Activated naive CD8-positive, alpha-beta T cell treated with anti-CD3 and anti-CD28 coated beads for 36 hours (primary cell): ENCODE data around the gene SLC35G1. TPM values are rescaled to one million over a fixed set of nuclear protein-coding genes. Genes with fewer than 3 reads are reported as not detected.
A peak's percentile ranks its signal among the peaks of the same experiment; 100 is the strongest.

Source experiments
- DNase-seq: peaks from one replicate; pipeline ENCODE4 v3.0.0; 2021
- H3K27ac Mint-ChIP-seq: one replicate; pipeline ENCODE4 v1.8.0; 2022; ENCODE audit warnings: mild to moderate bottlenecking, moderate library complexity, mixed read lengths
- H3K27me3 Mint-ChIP-seq: one replicate; pipeline ENCODE4 v1.8.0; 2022; ENCODE audit warnings: mild to moderate bottlenecking, mixed read lengths
- H3K36me3 Mint-ChIP-seq: one replicate; pipeline ENCODE4 v1.8.0; 2021; ENCODE audit warnings: mild to moderate bottlenecking, mixed read lengths
- H3K4me1 Mint-ChIP-seq: one replicate; pipeline ENCODE4 v1.8.0; 2021; ENCODE audit warnings: mixed read lengths
- H3K4me3 Mint-ChIP-seq: one replicate; pipeline ENCODE4 v1.8.0; 2022; ENCODE audit warnings: mild to moderate bottlenecking, moderate library complexity, mixed read lengths
- H3K9me3 Mint-ChIP-seq: one replicate; pipeline ENCODE4 v1.8.0; 2022; ENCODE audit warnings: mixed read lengths
- total RNA-seq, 2 experiments: library from RNA; stranded (reverse); gene quantifications; one replicate each; pipeline ENCODE4 v1.2.3, GENCODE V29; 2021

SLC35G1 gene, protein sequence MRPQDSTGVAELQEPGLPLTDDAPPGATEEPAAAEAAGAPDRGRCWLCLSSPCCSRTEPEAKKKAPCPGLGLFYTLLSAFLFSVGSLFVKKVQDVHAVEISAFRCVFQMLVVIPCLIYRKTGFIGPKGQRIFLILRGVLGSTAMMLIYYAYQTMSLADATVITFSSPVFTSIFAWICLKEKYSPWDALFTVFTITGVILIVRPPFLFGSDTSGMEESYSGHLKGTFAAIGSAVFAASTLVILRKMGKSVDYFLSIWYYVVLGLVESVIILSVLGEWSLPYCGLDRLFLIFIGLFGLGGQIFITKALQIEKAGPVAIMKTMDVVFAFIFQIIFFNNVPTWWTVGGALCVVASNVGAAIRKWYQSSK
- total RNA-seq, result 1 to 10 TPM; 4.0 to 5.3 TPM

DNA sequence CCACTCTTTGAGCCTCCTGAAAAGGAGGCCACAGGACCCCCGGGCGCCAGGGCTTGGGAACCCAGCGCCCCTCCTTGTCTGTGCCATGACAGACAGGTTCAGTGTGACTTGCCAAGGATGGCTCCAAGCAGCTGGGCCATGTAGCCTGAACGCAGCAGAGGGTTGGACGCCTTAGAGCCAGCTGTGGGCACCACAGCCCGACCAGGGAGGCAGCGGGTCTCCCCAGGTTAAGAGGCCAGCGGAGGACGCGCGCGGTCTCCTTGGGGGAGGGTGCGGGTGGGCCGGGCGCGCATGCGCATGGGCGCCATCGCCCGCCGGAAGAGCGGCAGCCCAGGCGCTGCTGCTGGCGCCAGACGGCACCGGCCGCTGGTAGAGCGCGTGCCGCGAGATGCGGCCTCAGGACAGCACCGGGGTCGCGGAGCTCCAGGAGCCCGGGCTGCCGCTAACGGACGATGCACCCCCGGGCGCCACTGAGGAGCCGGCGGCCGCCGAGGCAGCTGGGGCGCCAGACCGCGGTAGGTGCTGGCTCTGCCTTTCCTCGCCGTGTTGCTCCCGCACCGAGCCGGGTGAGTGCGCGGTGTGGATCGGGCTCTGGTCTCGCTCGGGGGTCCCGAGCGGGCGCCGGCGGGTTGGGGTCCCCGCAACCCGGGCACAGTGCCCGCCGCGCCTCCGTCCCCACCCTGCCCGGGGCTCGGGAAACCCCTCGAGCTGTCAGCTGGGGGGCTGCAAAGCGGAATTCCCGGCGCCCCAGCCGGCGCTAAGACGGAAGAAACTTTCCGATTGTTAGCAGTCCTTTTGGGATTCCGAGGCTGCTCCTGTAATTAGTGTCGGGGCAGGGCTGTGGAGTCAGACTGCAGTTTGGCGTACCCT is at the start of gene SLC35G1:
SLC35G1 (plus strand) TSS at position 333 of the 870 bp plus-strand sequence; CDS start at position 389, 56 bp downstream.
- peaks cover 13% of the 10 kb centered on the region for H3K36me3 Mint-ChIP-seq
- peak within 1 kb of the TSS; percentile 65 for H3K27ac Mint-ChIP-seq
- no peaks in the 10 kb centered on the region for H3K9me3 Mint-ChIP-seq
- peaks cover 5% of the 10 kb centered on the region for H3K27me3 Mint-ChIP-seq
- peak within 1 kb of the TSS; percentile 82 for H3K4me3 Mint-ChIP-seq
- DNase-seq, result peak; percentile 75
- peaks cover 34% of the 10 kb centered on the region for H3K4me1 Mint-ChIP-seq

DNA sequence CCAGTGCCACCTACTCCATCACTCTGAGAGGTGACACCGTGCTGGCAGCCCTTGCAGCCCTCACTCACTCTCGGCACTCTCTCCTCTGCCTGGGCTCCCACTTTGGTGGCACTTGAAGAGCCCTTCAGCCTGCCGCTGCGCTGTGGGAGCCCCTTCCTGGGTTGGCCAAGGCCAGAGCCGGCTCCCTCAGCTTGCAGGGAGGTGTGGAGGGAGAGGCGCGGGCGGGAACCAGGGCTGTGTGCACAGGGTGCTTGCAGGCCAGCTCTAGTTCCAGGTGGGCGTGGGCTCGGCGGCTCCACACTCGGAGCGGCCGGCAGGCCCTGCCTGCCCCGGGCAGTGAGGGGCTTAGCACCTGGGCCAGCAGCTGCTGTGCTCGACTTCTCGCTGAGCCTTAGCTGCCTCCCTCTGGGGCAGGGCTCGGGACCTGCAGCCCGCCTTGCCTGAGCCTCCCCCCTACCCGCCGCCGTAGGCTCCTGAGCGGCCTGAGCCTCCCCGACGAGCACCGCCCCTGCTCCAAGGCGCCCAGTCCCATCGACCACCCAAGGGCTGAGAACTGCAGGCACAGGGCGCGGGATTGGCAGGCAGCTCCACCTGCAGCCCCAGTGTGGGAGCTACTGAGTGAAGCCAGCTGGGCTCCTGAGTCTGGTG is 48.7 kb upstream of the SLC35G1 start:
- Mint-ChIP-seq H3K4me1 (no peaks in the 10 kb centered on the region), H3K36me3 (no peaks in the 10 kb centered on the region), H3K27ac (no peak overlapping the region), H3K27me3 (peaks cover 4% of the 10 kb centered on the region), H3K4me3 (no peak overlapping the region), H3K9me3 (no peaks in the 10 kb centered on the region)
- no peak for DNase-seq

DNA sequence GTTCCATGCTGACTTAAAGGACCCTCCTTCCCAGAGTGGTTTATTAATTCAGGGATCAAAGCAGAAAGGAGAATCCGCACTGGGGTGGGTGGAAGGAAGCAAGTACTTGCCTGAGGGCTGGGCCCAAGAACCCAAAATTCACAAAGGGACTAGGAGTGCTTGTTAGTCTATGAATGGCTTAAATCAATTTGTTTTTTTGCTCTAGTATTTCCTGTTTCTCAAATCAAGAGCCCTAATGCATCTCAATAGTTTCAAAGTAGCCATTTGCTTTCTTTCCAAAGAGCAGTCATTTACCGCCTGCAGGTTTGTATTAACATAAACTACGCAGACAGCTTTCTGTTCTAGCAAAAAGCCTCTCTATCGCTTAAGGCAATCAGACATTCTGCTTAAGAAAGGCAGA is 44.2 kb upstream of the SLC35G1 start:
- DNase-seq, result no peak
- H3K27ac Mint-ChIP-seq, result no peak overlapping the region
- H3K36me3 Mint-ChIP-seq, result no peaks in the 10 kb centered on the region
- H3K4me1 Mint-ChIP-seq, result no peaks in the 10 kb centered on the region
- H3K27me3 Mint-ChIP-seq, result no peaks in the 10 kb centered on the region
- peaks cover 4% of the 10 kb centered on the region for H3K9me3 Mint-ChIP-seq
- no peak overlapping the region for H3K4me3 Mint-ChIP-seq

DNA sequence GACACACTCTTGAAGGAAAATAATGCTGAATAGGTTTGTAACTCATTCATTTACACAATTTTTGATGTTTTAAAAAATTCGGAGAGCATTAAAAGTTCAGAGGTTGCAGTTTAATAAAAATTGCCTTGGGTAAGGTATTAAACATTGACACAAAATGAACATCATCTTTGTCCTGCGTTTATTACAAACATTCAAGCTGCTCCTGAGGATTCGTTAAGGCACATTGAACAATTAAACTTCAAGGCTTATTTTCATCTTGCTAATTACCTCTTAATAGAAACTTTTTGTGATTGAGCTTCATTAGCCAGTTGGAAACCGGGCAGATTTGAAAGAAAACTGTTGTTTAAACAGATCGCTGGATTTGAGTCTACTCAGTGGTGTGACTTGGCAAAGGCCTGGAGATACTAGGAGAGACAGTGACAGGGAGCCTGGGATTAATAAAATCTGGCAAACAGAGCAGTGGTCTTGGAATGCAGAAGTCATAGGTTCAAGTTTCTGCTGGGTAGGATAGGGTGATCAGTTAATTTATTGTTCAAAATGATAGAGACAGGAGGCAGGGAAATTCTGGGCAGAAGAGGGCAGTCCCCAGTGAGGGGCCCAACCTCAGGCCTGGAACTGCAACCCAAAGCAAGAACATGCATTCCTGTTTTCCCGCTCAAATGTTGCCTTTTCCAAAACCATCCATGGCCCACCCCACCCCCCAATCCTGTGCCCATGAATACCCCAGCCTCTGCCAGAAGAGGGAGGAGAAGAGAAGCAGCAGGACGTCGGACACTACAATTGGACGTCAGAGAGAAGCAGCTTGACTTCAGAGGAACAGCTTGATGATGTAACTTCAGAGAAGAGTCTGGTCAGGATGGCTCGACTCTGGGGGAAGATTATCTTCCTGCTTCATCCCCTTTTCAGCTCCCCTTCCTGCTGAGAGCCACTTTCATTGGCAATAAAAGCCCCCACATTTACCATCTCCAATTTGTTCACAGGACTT is 43.5 kb upstream of the SLC35G1 start:
- Mint-ChIP-seq H3K27me3 (no peaks in the 10 kb centered on the region), H3K4me1 (no peaks in the 10 kb centered on the region), H3K36me3 (no peaks in the 10 kb centered on the region), H3K4me3 (no peak overlapping the region), H3K27ac (no peak overlapping the region), H3K9me3 (peaks cover 4% of the 10 kb centered on the region)
- DNase-seq, result no peak

DNA sequence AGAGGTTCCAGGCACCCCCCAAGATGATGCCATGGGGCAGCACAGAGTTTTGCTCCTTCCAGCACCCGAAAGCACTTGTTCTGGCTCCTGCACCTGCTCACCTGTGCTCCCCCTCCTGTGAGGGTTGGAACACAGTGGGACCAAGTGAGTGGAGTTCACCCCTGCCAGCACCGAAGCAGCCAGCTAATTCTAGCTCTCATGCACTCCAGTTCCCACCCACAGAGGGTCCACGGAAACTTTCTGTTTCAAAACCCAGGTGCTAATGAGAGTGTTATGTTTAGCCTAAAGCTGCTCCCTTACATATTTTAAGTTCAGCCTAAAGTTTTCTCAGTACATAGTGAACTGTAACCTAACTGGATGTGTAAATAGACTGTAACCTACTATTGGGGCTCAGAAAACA is 42.6 kb upstream of the SLC35G1 start:
- H3K27me3 Mint-ChIP-seq, result peaks cover 3% of the 10 kb centered on the region
- no peak overlapping the region for H3K4me3 Mint-ChIP-seq
- no peak for DNase-seq
- H3K36me3 Mint-ChIP-seq, result no peaks in the 10 kb centered on the region
- H3K27ac Mint-ChIP-seq, result no peak overlapping the region
- H3K9me3 Mint-ChIP-seq, result peaks cover 4% of the 10 kb centered on the region
- H3K4me1 Mint-ChIP-seq, result no peaks in the 10 kb centered on the region

DNA sequence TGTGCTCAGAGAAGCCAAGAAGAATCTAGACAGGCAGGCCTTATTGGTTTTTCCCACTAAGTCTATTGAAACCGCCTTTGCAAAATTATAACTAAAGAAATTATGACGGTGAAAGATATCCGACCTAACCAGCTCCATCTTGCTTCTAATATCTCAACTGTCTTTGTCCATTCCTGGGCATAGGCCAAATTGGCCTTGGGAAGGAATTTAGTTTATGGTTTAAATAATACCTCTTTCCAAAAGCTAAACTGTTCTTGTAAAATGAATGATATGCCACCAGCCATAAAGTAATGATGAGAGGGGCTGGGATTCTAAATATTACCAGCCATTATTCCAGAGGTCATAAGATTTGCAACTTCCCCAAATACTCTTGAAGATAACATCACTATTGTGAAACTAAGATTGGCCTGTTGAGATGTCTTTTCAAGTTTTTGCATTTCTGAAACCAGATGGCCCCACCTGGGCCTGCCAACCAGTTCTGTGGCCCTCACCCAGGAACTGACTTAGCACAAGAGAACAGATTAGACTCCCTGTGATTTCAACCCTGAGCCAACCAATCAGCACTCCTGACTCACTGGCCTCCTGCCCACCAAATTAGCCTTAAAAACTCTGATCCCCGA is 41.2 kb upstream of the SLC35G1 start:
- DNase-seq, result no peak
- Mint-ChIP-seq H3K4me1 (no peaks in the 10 kb centered on the region), H3K4me3 (no peak overlapping the region), H3K27ac (no peak overlapping the region), H3K27me3 (peaks cover 3% of the 10 kb centered on the region), H3K9me3 (peaks cover 4% of the 10 kb centered on the region), H3K36me3 (no peaks in the 10 kb centered on the region)

DNA sequence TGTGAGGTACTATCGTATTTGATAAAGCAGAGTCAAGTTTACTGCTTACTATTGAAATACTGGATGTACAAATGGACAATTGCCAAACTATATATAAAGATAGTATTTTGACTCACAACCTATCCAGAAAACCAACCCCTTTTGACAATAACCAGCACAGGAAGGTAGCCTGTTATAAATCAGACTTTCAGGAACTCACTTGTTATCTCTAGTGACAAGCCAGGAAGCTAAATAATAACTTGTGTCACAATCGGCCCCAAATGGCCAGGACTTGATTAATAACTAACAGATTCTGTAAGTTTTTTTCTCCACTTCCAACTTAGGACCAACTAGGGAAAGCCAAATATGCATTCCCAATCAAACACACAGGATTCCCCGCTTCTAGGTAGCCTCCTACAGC is 38.8 kb upstream of the SLC35G1 start:
- Mint-ChIP-seq H3K9me3 (peaks cover 4% of the 10 kb centered on the region), H3K27ac (no peak overlapping the region), H3K27me3 (peaks cover 3% of the 10 kb centered on the region), H3K36me3 (no peaks in the 10 kb centered on the region), H3K4me1 (no peaks in the 10 kb centered on the region), H3K4me3 (no peak overlapping the region)
- DNase-seq, result no peak

DNA sequence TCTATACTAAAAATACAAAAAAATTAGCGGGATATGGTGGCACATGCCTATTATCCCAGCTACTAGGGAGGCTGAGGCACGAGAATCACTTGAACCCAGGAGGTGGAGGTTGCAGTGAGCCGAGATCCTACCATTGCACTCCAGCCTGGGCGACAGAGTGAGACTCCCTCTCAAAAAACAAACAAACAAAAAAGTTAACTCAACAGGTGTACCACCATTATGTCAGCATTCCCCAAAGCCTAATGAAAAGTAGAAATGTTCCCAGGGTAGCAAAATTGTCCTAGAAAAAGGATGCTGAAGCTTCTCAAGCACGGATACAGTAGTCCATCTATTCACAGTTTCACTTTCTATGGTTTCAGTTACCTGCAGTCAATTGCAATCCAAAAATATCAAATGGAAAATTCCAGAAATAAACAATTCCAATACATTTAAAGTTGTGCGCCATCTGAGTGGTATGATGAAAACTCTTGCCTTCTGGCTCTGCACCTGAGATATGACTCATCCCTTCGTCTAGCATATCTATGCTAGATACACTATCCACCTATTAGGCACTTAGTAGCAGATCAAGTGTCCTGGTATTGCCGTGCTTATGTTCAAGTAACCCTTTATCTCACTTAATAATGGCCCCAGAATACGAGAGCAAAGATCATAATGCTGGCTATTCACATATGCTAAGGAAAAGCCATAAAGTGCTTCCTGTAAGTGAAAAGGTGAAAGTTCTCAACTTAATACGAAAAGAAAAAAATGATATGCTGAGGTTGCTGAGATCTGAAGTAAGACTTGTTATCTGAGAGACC is 37.2 kb upstream of the SLC35G1 start:
- Mint-ChIP-seq H3K27ac (no peak overlapping the region), H3K36me3 (no peaks in the 10 kb centered on the region), H3K9me3 (peaks cover 4% of the 10 kb centered on the region), H3K4me1 (no peaks in the 10 kb centered on the region), H3K27me3 (peaks cover 3% of the 10 kb centered on the region), H3K4me3 (no peak overlapping the region)
- DNase-seq, result no peak

DNA sequence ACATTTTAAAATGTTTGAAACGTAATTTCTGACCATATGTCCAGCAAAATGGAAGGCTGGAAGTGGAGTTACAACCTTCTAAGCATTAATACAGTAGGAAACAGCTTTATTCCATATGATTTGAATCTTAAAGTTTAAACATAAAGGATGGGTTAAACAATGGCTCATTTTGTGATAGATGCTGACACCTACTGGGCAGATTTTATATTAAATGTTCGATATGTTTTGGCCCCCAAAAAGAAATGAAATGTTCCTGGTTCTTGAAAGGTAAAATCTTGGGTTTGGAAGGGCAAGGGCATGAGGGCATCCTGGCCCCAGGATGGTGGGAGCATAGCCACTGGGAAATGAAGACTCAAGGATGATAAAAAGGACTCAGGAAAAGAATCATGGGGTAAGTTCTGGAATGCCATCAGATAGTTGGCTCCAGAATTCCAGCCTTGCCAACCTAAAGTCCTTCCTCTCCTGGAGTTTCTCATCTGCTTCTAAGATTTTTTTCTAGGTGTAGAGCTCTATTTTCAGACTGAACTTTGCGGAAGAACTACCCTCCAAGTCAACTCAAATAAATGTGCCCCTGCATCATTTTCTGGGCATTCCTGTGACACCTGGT is 34.6 kb upstream of the SLC35G1 start:
- Mint-ChIP-seq H3K9me3 (no peaks in the 10 kb centered on the region), H3K27me3 (peaks cover 3% of the 10 kb centered on the region), H3K4me3 (no peak overlapping the region), H3K4me1 (no peaks in the 10 kb centered on the region), H3K36me3 (no peaks in the 10 kb centered on the region), H3K27ac (no peak overlapping the region)
- no peak for DNase-seq

DNA sequence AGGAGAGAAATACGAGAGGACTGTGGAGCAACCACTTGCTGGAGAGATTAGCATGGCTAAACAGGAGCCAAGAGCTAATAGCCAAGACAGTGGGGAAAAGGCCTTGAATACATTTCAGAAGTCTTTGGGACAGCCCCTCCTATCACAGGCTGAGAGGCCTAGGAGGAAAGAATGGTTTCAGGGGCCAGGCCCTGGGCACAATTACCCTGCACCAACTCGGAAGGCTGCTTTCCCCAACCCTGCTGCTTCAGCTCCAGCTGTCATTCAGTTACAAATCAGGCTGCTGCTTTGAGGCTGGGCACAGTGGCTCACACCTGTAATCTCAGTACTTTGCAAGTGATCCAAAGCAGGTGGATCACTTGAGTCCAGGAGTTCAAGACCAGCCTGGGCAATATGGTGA is 32.0 kb upstream of the SLC35G1 start:
- Mint-ChIP-seq H3K27ac (no peak overlapping the region), H3K27me3 (peaks cover 5% of the 10 kb centered on the region), H3K4me1 (no peaks in the 10 kb centered on the region), H3K4me3 (no peak overlapping the region), H3K36me3 (no peaks in the 10 kb centered on the region), H3K9me3 (no peaks in the 10 kb centered on the region)
- no peak for DNase-seq

DNA sequence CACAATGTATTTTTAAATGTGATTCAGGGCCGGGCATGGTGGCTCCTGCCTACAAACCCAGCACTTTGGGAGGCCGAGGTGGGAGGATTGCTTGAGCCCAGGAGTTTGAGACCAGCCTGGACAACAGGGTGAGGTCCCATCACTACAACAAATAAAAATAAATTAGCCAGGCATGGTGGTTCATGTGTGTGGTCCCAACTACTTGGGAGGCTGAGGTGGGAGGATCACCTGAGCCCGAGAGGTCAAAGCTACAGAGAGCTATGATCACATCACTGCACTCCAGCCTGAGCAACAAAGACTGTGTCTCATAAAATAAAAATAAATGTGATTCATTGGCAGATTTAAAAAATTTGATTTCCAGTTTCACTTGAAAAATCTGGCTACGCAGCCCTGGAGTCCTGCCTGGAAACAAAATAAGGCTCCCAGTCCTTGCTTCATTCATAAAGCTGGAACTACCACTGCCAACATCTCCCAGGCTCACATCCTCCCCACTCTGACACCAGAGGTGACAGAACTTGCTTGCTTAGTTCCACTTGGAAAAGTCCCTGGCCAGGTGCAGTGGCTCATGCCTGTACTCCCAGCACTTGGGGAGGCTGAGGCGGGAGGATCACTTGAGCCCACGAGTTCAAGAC is 27.9 kb upstream of the SLC35G1 start:
- no peak for DNase-seq
- Mint-ChIP-seq H3K4me3 (no peak overlapping the region), H3K36me3 (no peaks in the 10 kb centered on the region), H3K9me3 (no peaks in the 10 kb centered on the region), H3K27ac (no peak overlapping the region), H3K4me1 (no peaks in the 10 kb centered on the region), H3K27me3 (peaks cover 16% of the 10 kb centered on the region)

DNA sequence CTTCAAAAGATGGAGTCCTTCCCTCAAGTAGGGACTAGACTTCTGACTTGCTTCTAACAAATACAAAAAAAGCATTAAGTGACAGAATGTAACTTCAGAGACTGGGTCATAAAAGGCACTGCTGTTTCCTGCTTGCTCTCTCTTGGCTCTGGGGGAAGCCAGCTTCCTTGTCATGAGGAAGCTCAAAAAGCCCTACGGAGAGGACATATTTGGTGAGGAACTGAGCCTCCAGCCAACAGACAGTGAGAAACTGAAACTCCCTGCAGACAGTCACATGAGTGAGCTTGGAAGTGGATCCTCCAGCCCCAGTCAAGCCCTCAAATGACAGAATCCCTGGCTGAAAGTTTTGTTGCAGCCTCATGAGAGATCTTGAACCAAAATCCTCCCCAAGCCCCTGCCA is 26.3 kb upstream of the SLC35G1 start:
- H3K4me3 Mint-ChIP-seq, result no peak overlapping the region
- H3K9me3 Mint-ChIP-seq, result no peaks in the 10 kb centered on the region
- H3K36me3 Mint-ChIP-seq, result no peaks in the 10 kb centered on the region
- no peaks in the 10 kb centered on the region for H3K4me1 Mint-ChIP-seq
- no peak overlapping the region for H3K27ac Mint-ChIP-seq
- DNase-seq, result no peak
- H3K27me3 Mint-ChIP-seq, result peaks cover 21% of the 10 kb centered on the region
